Fibroblast of skin of left quadriceps (primary cell): ENCODE results near the gene HNRNPAB.

ENCODE experiments used
- DNase-seq, 2 experiments: peaks; one replicate each; pipeline ENCODE4 v3.0.0-alpha.2; 2013; ENCODE audit warnings: low read depth in 2 of 2

HNRNPAB gene

DNA sequence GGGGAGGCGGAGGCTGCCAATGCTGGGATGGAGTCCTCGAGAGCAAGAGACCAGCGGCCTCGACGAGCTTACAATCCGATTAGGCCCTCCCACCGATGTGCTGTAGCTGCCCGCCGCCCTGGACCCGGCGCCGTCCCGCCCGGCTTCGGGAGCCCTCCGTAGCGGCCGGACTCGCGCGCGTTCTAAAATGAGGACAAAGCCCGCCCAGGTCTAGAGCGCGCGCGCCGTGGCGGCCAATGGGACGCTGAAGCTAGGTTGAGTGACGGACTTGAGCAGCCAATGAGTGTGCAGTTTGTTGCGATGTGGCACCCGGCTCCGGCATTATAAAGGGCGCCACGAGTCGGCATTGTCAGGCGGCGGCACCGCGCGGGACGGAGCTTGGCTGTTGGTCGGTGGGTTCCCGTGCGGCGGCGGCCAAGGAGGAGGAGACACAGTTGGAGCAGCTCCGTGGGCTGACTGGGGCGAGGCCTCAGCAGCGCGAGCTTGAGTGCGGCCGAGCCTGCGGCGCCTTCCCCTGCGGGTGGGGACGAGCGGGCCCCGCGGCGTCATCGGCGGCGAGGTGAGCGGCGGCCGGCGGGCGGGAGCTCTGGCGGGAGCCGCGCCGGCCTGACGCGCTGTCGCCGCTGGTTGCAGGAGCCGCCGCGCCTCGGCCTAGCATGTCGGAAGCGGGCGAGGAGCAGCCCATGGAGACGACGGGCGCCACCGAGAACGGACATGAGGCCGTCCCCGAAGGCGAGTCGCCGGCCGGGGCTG, at the start of gene HNRNPAB:
HNRNPAB (plus strand) TSS at position 352 of the 753 bp plus-strand sequence; CDS start at position 657, 305 bp downstream.
- peak; percentile 92 to 93 for DNase-seq

DNA sequence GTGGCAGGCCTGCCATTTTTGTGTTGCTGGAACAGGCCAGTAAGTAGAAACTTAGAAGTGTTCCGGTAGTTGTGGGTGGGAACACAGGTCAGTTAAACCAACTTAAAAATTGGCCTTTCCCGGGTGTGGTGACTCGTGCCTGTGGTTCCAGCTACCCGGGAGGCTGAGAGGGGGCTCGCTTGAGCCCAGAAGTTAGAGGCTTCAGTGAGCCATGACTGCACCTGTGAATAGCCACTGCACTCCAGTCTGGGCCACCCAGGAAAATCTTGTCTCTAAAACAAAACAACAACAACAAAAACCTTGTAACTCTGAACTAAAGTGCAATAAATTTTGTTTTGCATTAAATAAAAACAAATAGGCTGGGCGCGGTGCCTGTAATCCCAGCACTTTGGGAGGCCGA, 49.3 kb upstream of the HNRNPAB start:
- DNase-seq, result no peak

DNA sequence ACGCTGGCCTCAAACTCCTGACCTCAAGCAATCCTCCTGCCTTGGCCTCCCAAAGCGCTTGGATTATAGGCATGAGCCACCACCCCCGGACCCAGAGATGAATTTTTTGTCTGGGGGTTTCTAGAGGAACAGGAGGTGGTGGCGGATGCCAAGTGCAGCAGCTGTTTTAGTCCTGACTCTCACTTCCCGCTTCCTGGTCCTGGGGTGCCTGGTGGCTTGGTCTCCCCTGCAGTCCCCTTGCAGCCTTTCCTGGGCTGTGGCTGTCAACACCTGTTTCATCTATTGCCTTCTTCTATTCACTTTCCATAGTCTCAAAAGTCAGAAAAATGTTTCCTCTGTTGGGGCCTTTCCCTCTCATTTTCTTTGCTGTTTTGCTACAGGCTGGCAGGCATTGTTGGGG, 44.2 kb upstream of the HNRNPAB start:
- DNase-seq, result no peak

DNA sequence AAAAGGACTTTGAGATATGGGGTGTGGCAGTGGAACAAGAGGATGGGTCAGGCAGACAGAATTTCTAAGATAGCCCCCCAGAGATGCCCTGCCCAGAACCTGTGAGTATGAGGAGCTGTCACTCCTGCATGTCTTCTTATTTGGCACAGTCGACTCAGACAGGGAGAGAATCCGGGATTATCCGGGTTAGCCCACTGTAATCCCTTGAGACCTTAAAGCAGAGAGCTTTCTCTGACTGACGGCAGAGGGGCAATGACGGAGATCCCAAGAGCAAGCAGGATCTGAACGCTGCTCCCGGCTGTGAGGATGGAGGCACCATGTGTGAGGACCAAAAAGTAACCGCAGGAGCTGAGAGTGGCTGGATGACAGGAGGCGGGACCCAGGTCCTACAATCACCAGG, 41.9 kb upstream of the HNRNPAB start:
- DNase-seq, result no peak

DNA sequence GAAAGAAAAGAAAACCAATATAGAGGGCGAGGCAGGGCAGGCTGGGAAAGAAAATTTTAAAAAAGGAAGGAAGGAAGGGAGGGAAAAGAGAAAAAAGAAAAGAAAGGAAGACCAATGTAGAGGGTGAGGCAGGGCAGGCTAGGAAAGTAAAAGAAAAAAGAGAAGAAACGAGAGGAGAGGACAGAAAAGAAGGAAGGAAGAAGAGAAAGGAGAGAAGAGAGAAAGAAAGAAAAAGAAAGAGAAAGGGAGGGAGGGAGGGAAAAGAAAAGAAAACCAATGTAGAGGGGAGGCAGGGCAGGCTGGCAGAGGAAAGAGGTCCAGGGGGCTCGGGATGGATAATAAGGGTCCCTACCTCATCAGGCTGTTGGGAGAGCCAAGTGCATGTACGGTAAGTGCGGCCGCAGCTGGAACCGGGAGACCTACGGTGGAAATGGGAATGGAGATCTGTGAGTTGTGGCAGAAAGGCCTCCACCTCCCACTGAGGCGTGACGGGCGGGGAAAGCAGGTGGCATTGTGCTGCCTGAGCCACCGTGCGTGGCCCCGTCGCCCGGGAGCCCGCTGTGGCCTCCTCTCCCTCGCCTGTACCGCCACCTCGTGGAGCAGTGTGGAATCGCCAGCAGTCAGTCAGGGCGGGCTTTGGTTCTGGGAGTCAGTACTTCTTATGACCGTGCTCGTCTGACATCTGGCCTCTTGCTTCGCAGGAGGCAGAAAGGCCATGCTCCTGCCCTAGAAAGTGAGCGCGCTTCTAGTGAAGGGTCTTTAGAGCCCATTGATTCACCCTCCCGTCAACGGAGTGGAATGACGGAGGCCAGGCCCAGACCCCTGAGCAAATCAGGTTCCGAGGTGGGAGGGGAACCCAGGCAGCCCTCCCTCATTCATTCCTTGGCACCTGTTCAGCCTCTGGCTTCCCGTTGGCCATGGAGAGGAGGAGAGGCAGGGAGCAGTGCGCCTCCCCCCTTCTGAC, 40.3 kb upstream of the HNRNPAB start:
- peak; percentile 24 to 26 for DNase-seq

DNA sequence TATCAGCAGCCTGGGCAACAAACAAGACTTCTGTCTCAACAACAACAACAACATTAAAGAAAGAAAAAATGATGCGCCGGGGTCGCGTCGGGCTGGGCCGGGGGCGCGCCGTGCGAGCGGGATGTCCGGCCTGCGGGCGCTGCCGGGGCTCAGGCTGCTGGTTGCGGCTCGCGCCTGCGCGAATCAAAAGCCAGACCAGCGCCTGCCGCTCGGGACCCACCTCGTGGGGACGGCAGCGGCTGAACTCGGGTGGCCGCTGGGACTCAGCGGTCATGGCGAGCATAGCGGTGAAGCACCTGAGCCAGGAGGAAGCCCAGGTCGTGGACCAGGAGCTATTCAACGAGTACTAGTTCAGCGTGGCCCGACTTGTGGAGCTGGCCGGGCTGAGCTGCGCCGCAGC, 38.8 kb upstream of the HNRNPAB start:
- DNase-seq, result no peak

DNA sequence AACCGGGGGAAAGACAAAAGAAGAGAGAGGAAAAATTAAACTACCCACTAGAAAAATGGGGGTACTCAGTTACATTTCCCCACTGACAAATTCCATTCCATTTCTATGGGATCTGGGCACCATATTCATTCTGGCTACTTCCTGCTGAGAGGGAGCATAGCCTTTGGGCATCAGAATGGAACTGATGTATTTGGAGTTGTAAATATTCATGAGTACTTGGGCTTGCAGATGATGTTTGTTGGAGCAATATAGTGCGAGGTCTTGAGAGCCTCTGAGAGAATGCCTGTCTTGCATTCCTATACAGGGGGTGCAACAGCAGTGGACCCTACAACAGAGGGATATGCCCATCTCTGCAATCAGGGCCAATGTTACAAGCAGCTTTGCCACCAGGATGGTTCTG, 33.9 kb upstream of the HNRNPAB start:
- DNase-seq, result no peak

DNA sequence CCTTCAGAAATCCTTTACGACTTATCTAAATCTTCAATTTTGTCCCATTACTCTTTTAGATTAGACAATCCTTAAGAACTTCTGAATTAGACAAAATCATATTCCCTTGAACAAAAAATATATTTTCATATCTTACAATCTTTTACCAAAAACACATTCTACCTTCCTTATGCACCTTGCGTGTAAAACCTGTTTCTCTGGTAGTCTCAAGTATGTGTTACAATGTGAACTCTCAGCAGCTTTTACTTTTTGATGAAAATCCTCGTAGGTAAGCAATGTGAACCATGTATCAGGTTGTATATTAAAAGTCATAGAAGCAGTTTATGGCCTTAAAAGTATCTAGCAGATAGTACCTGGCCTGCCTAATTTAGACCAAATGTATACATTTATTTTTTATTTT, 29.9 kb upstream of the HNRNPAB start:
- DNase-seq, result no peak

DNA sequence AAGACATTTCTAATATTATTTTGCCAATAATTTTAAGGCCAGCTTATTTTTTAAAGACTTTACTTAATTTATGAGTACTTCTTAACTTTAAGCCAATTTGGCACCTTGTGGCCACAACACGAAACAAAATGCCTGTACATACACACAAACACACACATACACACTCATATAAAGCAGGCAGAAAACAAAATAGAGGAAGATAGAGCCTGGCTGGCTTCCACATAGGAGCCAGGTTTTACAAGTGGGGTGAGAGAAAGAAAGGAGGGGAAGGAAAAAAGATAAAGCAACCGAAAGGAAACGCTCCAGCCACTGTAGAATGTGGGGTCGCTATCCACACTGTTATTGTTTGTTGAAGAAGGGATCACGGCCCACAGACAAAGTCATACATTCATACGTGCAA, 27.5 kb upstream of the HNRNPAB start:
- no peak for DNase-seq

DNA sequence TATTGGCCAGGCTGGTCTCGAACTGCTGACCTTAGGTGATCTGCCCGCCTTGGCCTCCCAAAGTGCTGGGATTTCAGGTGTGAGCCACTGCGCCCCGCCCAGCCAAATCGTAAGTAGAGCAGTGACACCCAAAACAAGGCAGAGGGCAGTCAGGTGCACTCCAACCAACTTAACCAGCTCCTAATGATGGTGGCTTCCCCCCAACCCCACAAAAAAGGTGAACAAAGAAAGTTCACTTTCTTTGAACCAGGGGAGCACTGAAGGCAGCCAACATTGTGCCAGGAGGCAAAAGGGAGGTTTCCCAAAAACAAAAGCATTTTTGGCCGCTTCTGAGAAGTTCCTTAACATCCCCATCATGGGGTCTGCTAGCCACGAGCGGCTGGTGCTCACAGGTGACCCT, 26.8 kb upstream of the HNRNPAB start:
- no peak for DNase-seq

DNA sequence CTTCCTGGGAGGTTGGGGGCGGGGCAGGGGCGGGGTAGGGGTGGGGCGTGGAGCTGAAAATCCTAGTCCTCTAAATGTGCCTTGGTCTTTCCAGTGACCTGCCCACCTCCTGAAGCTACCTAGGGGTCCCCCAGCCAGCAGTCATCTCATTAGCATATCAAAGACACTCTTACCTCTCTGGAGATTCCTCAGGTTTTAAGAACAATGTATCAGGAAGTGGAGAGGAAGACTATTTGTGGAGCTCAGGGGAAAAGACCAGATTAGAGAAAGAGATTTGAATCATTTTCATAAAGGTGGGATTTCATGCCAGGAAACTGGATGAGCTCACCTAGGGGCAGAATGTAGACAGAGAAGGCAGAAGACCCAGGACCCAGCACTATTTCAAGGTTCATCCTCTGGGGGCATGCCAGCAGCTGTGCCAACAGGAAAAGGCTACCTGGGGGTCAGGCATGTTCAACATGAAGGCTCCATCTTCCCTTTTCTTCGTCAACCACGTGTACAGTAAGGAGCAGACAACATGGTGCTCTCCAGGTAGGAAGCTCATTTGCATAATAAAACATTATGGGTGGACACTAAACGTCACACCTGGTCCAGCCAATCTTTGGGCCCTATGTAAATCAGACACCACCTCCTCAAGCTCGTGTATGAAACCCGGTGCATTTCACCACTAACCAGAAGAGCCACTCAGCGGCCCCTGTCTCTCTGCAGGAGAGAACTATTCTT, 24.0 kb upstream of the HNRNPAB start:
- DNase-seq, result no peak

DNA sequence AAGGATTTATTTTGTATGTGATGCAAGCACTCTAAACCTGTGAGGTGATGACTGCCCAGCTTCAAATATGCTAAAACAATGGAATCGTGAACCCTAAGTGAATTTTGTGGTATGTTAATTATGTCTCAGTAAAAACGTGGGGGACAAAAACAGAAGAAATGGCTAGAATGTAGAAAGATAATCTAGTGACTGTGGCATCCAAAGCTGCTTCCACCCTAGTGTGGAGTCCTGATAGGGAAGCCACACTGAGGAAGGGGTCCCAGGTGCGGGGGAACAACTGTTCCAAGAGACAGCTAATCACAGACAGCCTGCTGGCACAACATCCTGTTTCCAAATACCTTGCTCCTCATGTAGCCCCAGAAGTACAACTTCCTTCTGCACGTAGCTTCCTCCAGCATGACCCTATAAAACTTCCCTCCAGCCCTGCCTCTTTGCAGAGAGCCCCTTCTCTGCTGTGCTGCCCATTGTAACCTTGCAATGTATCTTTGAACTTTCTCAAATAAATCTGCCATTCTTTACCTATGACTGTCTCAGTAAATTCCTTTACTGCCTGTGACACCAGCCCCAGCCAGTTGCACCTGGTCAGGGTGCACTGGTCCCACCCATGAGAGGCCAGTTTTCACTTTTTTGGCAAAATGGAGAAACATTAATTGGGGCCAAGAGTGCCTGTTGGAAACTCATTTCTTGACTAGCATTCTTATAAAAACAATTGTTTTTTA, 22.0 kb upstream of the HNRNPAB start:
- DNase-seq, result no peak

DNA sequence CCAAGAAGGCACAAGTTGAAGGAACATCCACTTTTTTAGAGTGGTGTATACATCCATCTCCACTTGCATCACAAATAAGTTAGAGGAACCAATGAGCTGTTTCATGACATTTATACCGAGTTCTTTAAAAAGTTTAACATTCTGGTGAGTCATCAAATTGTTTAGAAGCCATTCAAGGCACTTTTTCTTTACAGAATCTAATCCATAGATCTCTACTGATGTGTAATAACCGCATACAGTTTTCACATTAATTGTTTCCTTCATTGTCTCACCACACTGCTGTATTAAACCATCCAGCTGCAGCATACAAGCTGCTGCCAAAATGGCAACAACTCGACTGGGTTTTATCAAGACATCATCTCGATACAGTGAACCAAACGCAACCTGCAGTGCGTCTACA, 17.9 kb upstream of the HNRNPAB start:
- peak; percentile 47 to 49 for DNase-seq

DNA sequence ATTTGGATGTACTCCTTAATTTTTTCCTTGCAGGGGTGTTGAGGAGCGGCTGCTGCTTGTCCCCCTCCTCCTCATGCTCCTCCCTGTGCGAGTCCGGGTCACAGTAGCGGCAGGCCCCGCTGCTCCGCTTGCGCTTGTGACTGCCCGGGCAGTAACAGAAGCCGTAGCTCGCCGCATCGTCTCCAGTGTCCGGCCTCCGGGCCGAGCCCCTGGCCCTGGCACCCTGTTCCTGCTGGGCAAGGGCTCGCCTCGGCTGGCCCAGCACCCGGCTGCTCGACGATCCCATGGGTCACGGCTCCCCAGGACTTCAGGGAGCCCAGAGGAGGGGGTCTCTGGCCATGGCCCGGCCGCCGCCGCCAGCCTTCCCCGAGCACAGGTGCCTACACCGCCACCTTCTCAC, 17.3 kb upstream of the HNRNPAB start, which contains the start of gene GMCL2:
GMCL2 (minus strand) TSS at position 358 of the 400 bp plus-strand sequence; CDS start at position 286, 72 bp downstream.
- no peak for DNase-seq

DNA sequence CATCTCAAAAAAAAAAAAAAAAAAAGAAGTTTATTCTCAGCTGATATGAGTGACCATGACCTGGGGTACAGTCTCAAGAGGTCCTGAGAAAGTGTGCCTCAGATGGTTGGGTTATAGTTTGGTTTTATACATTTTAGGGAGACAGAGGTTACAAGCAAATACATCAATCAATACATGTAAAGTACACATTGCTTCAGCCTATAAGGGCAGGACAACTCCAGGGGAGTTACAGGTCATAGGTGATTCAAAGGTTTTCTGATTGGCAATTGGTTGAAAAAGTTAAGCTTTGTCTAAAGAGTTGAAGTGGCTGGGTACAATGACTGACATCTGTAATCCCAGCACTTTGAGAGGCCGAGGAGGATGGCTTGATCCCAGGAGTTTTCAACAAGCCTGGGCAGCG, 14.9 kb upstream of the HNRNPAB start:
- DNase-seq, result no peak

DNA sequence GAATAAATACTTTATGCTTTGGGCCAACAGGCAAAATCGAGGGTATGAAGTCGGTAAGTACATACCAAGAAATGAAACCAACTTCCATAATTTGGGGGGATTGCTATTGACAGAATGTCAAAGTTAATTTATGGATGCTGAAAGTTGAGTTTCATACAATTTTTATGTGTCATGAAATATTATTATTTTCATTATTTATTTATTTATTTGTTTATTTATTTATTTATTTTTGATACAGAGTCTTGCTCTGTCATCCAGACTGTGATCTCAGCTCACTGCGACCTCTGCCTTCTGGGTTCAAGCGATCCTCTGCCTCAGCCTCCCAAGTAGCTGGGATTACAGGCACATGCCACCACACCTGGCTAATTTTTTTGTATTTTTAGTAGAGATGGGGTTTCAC, 12.7 kb upstream of the HNRNPAB start:
- DNase-seq, result no peak

DNA sequence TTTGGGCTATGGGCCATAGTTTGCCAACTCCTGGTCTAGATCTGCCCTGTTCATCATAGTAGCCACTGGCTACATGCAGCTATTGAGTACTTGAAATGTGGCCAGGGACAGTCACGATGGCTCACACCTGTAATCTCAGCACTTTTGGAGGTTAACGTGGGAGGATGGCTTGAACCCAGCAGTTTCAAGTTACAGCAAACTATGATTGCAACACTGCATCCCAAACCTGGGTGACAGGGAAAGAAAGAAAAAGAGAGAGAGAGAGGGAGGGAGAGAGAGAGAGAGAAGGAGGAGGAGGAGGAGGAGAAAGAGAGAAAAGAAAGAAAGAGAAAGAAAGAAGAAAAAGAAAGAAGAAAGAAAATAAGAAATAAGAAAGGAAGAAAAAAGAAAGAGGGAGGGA, 12.1 kb upstream of the HNRNPAB start:
- no peak for DNase-seq

DNA sequence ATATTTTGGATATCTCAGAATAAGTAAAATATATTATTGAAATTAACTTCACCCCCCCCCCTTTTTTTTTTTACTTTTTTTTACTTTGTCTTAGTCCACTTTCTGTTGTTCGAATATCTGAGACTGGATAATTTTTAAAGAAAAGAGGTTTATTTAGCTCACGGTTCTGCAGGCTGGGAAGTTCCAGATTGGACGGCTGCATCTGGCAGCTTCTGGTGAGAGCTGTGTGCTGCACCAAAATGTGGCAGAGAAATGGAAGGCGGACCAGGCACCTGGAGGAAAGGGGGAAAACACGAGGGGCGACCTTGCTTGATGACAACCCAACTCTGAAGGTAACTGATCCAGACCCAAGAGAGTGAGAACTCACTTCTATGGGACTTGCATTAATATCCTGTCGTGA, 11.5 kb upstream of the HNRNPAB start:
- no peak for DNase-seq

DNA sequence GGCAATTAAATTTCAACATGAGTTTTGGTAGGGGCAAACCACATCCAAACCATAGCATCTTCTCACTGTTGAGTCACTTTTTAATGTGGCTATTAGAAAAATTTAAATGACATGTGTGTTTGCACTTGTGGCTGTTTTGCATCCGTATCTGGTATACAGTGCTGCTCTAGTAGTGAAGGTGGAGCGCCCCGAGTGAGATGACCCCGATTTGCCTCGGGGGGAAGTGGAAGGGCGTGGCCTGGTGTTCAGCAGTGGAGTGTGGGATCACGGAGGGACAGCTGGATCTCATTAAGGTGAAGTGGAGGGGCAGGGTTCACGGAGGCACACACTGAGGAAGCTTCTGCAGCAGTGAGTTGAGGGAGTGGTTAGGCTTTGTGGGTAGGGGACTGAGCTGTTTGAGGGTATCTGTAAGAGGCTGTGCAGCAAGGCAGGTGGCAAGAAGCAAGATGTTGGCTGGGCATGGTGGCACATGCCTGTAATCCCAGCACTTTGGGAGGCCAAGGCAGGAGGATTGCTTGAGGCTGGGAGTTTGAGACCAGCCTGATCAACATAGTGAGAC, 11.0 kb upstream of the HNRNPAB start:
- no peak for DNase-seq

DNA sequence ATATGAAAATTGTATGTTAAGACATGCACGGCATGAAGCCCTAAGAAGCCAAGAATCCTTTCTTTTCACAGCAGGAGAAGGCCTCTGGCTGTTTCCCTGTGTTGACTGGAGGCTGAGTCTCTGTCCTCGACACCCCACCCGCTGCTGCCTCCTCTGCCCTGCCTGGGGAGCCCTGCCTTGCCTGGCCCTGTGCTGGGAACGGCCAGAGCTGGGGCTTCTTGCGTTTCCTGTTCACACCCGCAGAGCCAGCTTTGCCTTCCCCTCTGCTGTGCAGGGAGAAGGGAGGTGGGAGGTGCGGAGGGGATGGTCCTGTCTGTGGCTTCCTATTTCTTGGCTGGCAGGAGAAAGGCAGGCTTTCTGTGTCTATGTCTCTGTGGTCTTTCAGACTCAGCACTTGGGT, 10.3 kb upstream of the HNRNPAB start:
- no peak for DNase-seq

DNA sequence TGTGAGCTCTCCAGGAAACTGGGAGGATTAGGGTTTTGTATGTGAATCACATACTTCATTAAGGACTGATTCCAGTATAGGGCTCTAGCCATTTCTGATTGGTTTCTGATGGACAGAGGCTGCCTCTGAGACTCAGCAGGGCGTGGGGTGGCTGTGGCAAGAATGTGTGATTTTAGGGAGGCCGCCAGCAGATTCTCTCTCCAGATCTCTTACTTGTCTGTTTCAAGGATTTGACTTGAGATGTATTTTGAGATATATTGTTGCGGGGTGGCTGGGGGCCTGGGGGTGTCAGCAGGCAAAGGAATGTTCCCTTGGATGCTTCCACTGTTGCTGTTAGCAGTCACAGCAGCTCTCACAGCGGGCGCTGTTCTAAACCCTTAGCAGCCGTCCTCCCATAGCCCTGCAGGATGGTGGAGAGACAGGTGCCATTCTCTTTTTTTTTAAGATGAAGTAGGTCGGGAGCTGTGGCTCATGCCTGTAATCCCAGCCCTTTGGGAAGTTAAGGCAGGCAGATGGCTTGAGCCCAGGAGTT, 8.0 kb upstream of the HNRNPAB start:
- no peak for DNase-seq
